H9 (cell line): Measurements from ENCODE around the gene MORC4. TPM values are rescaled to one million over a fixed set of nuclear protein-coding genes. Genes with fewer than 3 reads are reported as not detected.

Experiments used
- DNase-seq: peaks from one replicate; pipeline ENCODE4 v3.0.0-alpha.2; 2017
- H2AFZ ChIP-seq: one replicate; pipeline ENCODE4 v1.6.1; 2013; ENCODE audit warnings: mild to moderate bottlenecking, low read length, control low read depth, moderate library complexity
- H2AK5ac ChIP-seq: 2 replicates; pipeline ENCODE4 v1.6.1; 2013; ENCODE audit warnings: low read length, control low read depth, mixed read lengths; ENCODE audit not compliant: insufficient read length
- H2BK120ac ChIP-seq: one replicate; pipeline ENCODE4 v1.6.1; 2013; ENCODE audit warnings: low read depth, mild to moderate bottlenecking, low read length, control low read depth, inconsistent platforms; ENCODE audit not compliant: poor library complexity, severe bottlenecking
- H2BK12ac ChIP-seq: 2 replicates; pipeline ENCODE4 v1.6.1; 2013; ENCODE audit warnings: low read length, control low read depth, mixed read lengths, low read depth; ENCODE audit not compliant: insufficient read length
- H2BK15ac ChIP-seq: 2 replicates; pipeline ENCODE4 v1.6.1; 2013; ENCODE audit warnings: low read depth, low read length, control low read depth
- H2BK20ac ChIP-seq: one replicate; pipeline ENCODE4 v1.6.1; 2013; ENCODE audit warnings: low read depth, mild to moderate bottlenecking, low read length, control low read depth, inconsistent platforms; ENCODE audit not compliant: poor library complexity, severe bottlenecking
- H2BK5ac ChIP-seq: 2 replicates; pipeline ENCODE4 v1.6.1; 2013; ENCODE audit warnings: low read length, control low read depth, mixed read lengths; ENCODE audit not compliant: insufficient read length
- H3K14ac ChIP-seq: 2 replicates; pipeline ENCODE4 v1.6.1; 2013; ENCODE audit warnings: low read length, control low read depth; ENCODE audit not compliant: insufficient read depth
- H3K18ac ChIP-seq: 2 replicates; pipeline ENCODE4 v1.6.1; 2013; ENCODE audit warnings: low read depth, mild to moderate bottlenecking, mixed read lengths, low read length, control low read depth; ENCODE audit not compliant: insufficient read length
- H3K23ac ChIP-seq: 2 replicates; pipeline ENCODE4 v1.6.1; 2013; ENCODE audit warnings: low read length, control low read depth, mixed read lengths, low read depth; ENCODE audit not compliant: insufficient read length
- H3K23me2 ChIP-seq: 2 replicates; pipeline ENCODE4 v1.6.1; 2013; ENCODE audit warnings: low read depth, mild to moderate bottlenecking, mixed read lengths, low read length, control low read depth; ENCODE audit not compliant: insufficient read length, poor library complexity, severe bottlenecking
- H3K27ac ChIP-seq: 2 replicates; pipeline ENCODE4 v1.5.1; 2013; ENCODE audit warnings: low read length, control low read depth, mixed read lengths, low read depth; ENCODE audit not compliant: insufficient read length
- H3K27me3 ChIP-seq: 2 replicates; pipeline ENCODE4 v1.6.1; 2013; ENCODE audit warnings: low read length, control low read depth, inconsistent platforms; ENCODE audit not compliant: insufficient read depth
- H3K4ac ChIP-seq: 2 replicates; pipeline ENCODE4 v1.6.1; 2013; ENCODE audit warnings: low read depth, mild to moderate bottlenecking, control low read depth, inconsistent platforms, low read length, moderate library complexity
- H3K4me1 ChIP-seq: 2 replicates; pipeline ENCODE4 v1.6.1; 2013; ENCODE audit warnings: low read length, control low read depth, inconsistent platforms; ENCODE audit not compliant: insufficient read depth
- H3K4me2 ChIP-seq: 2 replicates; pipeline ENCODE4 v1.6.1; 2013; ENCODE audit warnings: low read length, control low read depth, mixed read lengths; ENCODE audit not compliant: insufficient read length, insufficient read depth
- H3K56ac ChIP-seq: 2 replicates; pipeline ENCODE4 v1.6.1; 2013; ENCODE audit warnings: low read depth, mild to moderate bottlenecking, mixed read lengths, low read length, control low read depth; ENCODE audit not compliant: insufficient read length
- H3K79me1 ChIP-seq: 2 replicates; pipeline ENCODE4 v1.6.1; 2013; ENCODE audit warnings: low read depth, mild to moderate bottlenecking, moderate library complexity, low read length, control low read depth, inconsistent platforms; ENCODE audit not compliant: insufficient read depth, poor library complexity, severe bottlenecking
- H3K79me2 ChIP-seq: 2 replicates; pipeline ENCODE4 v1.6.1; 2013; ENCODE audit warnings: low read length, control low read depth, inconsistent platforms; ENCODE audit not compliant: insufficient read depth
- H3K9ac ChIP-seq: 2 replicates; pipeline ENCODE4 v1.6.1; 2013; ENCODE audit warnings: low read length, control low read depth, mixed read lengths; ENCODE audit not compliant: insufficient read length; ENCODE audit errors: extremely low read depth
- H3K9me3 ChIP-seq: one replicate; pipeline ENCODE4 v1.6.1; 2013; ENCODE audit warnings: low read depth, low read length, inconsistent platforms; ENCODE audit not compliant: control insufficient read depth
- H3T11ph ChIP-seq: one replicate; pipeline ENCODE4 v1.6.1; 2013; ENCODE audit warnings: mild to moderate bottlenecking, low read length, control low read depth, inconsistent platforms
- H4K20me1 ChIP-seq: one replicate; pipeline ENCODE4 v1.6.1; 2013; ENCODE audit not compliant: control insufficient read depth, insufficient read length, insufficient read depth
- H4K5ac ChIP-seq: 2 replicates; pipeline ENCODE4 v1.6.1; 2013; ENCODE audit warnings: low read depth, mild to moderate bottlenecking, mixed read lengths, low read length, control low read depth; ENCODE audit not compliant: insufficient read length
- H4K8ac ChIP-seq: replicated peaks from 2 replicates; pipeline ENCODE4 v1.6.1; 2013; ENCODE audit warnings: low read length, control low read depth, mixed read lengths, low read depth; ENCODE audit not compliant: insufficient read length
- H4K91ac ChIP-seq: 2 replicates; pipeline ENCODE4 v1.6.1; 2013; ENCODE audit warnings: low read depth, mild to moderate bottlenecking, moderate library complexity, mixed read lengths, low read length, control low read depth; ENCODE audit not compliant: insufficient read length
- H3K27ac Mint-ChIP-seq, 3 experiments: 2 replicates in 2 of 3; 3 replicates in 1 of 3; pipeline ENCODE4 v1.8.0; 2020 to 2021; ENCODE audit warnings: mixed read lengths in 3 of 3, mild to moderate bottlenecking in 1 of 3, moderate library complexity in 1 of 3
- H3K27me3 Mint-ChIP-seq: 2 replicates; pipeline ENCODE4 v1.8.0; 2021; ENCODE audit warnings: low read depth, mild to moderate bottlenecking, moderate library complexity, mixed read lengths
- H3K36me3 Mint-ChIP-seq, 3 experiments: 2 replicates in 2 of 3; 3 replicates in 1 of 3; pipeline ENCODE4 v1.8.0; 2020 to 2021; ENCODE audit warnings: low read depth in 3 of 3, mixed read lengths in 3 of 3; ENCODE audit not compliant: insufficient read depth in 1 of 3
- H3K4me1 Mint-ChIP-seq, 2 experiments: 2 replicates each; pipeline ENCODE4 v1.8.0; 2020; ENCODE audit warnings: mixed read lengths in 2 of 2
- H3K4me3 Mint-ChIP-seq, 2 experiments: 2 replicates in 1 of 2; 3 replicates in 1 of 2; pipeline ENCODE4 v1.8.0; 2020 to 2021; ENCODE audit warnings: mild to moderate bottlenecking in 2 of 2, mixed read lengths in 2 of 2, moderate library complexity in 1 of 2
- H3K9me3 Mint-ChIP-seq, 2 experiments: 2 replicates in 1 of 2; 3 replicates in 1 of 2; pipeline ENCODE4 v1.8.0; 2020; ENCODE audit warnings: mild to moderate bottlenecking in 2 of 2, mixed read lengths in 2 of 2, moderate library complexity in 1 of 2
- WGBS: extraction: QIAGEN DNeasy Blood & Tissue Kit; methylation state at CpG from one replicate; pipeline ENCODE4 v1.1.7; 2013; ENCODE audit warnings: missing lambda C conversion rate, low lambda C conversion rate, mixed read lengths; ENCODE audit not compliant: insufficient read length; ENCODE audit errors: extremely low coverage; 5-methylcytosine and 5-hydroxymethylcytosine counted together
- total RNA-seq: library from RNA; stranded (reverse); gene quantifications from 2 replicates; pipeline ENCODE4 v1.2.1, GENCODE V29; 2021
- TF ChIP-seq, protein P1 (sequence below): fragments of 200-600 bp; sonication (generic); conservative IDR thresholded peaks from 3 replicates; pipeline ENCODE4 v1.8.0; 2021; ENCODE audit warnings: antibody characterized with exemption, mild to moderate bottlenecking

The MORC4 gene
- total RNA-seq, 1 experiment from 2014 or later = 4.3 TPM

DNA sequence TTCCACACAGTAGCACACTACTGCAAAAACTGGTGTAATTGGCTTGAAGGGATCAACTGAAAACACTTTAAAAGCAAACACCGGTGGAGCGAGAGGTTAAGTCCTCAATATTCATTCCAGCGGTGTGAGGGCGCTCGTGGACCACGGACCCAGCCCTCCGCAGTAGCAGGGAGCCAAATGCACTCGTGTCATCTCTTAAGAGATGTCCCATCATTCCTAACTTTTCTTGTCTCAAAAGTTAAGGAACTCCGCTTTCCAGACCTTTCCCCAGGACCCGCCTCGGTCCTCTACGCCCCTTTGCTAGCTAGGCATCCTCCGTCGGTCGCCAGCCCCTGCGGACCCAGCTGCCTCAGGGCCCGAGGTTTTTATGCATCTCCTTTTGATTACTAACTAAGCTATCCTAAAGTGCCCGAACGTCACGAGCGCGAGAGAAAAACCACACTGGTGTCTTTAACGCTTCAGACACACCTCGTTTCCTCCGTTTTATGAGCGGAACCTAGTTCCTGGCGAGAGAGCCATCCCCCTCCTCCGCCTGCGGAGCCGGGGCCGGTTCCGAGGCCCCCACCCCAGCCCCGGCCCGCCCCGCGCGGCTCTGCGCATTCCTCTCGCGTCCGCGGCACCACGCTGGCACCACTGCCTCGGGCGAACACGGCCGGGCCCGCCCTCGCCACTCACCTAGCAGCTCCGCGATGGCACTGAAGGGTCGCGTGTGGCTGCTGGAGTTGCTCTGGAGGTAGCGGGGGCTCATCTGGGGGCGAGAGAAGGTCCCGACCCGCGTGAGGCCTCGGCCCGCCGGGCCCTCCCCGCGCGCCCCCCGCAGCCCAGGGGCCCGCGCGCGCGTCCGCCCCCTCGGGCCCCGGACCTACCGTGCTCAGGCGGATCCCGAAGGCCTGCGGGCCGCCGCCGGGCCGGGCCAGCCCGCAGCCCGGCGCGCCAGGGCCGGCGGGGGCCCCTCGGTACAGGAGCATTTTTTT is 723 bp downstream of the MORC4 start:
- no peak overlapping the region for H2BK120ac ChIP-seq
- no peaks in the 10 kb centered on the region; the same call in 1 of the 2 replicates for H3K4me1 ChIP-seq
- Mint-ChIP-seq H3K4me1 (peaks cover 6 to 7% of the 10 kb centered on the region in 2 experiments), H3K27ac (no peak overlapping the region; a peak in 1 of 7 replicates), H3K4me3 (peak overlapping the region; percentile 70 to 90), H3K27me3 (peaks cover 6% of the 10 kb centered on the region), H3K9me3 (peaks cover 12 to 48% of the 10 kb centered on the region in 2 experiments), H3K36me3 (peaks cover 3 to 14% (median 14%) of the 10 kb centered on the region in 3 experiments; a peak in 6 of 7 replicates)
- H2BK5ac ChIP-seq = no peak overlapping the region
- H3K27ac ChIP-seq = no peak overlapping the region
- no peaks in the 10 kb centered on the region for H3K79me1 ChIP-seq
- no peak overlapping the region for H2BK20ac ChIP-seq
- no peak overlapping the region for H3K23ac ChIP-seq
- H3K56ac ChIP-seq = no peak overlapping the region
- no CpG with 5 or more reads among the region's 88 CpGs for WGBS
- TF ChIP-seq, protein P1, sequence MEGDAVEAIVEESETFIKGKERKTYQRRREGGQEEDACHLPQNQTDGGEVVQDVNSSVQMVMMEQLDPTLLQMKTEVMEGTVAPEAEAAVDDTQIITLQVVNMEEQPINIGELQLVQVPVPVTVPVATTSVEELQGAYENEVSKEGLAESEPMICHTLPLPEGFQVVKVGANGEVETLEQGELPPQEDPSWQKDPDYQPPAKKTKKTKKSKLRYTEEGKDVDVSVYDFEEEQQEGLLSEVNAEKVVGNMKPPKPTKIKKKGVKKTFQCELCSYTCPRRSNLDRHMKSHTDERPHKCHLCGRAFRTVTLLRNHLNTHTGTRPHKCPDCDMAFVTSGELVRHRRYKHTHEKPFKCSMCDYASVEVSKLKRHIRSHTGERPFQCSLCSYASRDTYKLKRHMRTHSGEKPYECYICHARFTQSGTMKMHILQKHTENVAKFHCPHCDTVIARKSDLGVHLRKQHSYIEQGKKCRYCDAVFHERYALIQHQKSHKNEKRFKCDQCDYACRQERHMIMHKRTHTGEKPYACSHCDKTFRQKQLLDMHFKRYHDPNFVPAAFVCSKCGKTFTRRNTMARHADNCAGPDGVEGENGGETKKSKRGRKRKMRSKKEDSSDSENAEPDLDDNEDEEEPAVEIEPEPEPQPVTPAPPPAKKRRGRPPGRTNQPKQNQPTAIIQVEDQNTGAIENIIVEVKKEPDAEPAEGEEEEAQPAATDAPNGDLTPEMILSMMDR = peak; percentile 52
- H2AFZ ChIP-seq = no peak overlapping the region
- H3K27me3 ChIP-seq = no peaks in the 10 kb centered on the region
- no peak overlapping the region for H3K14ac ChIP-seq
- no peak overlapping the region for H2BK15ac ChIP-seq
- no peak overlapping the region for H4K8ac ChIP-seq
- H3K9me3 ChIP-seq = no peaks in the 10 kb centered on the region
- no peak overlapping the region for H2BK12ac ChIP-seq
- H3K4me2 ChIP-seq = peak overlapping the region; percentile 71
- no peak overlapping the region for H4K91ac ChIP-seq
- no peak overlapping the region for H3K9ac ChIP-seq
- no peaks in the 10 kb centered on the region for H4K20me1 ChIP-seq
- no peak overlapping the region for H3K4ac ChIP-seq
- H3K23me2 ChIP-seq = peaks cover 2% of the 10 kb centered on the region
- no peaks in the 10 kb centered on the region for H3K79me2 ChIP-seq
- peak; percentile 38 for DNase-seq
- H2AK5ac ChIP-seq = no peak overlapping the region
- H4K5ac ChIP-seq = no peak overlapping the region
- no peak overlapping the region for H3T11ph ChIP-seq
- no peak overlapping the region for H3K18ac ChIP-seq
